Spinal cord (tissue), 10 donors: ENCODE measurements around the gene RNU1-1. TPM values are rescaled to one million over a fixed set of nuclear protein-coding genes. Genes with fewer than 3 reads are reported as not detected.
"Not testable (repeated sequence)": the region's sequence is repeated elsewhere in the genome, so short reads cannot be mapped to it uniquely, and the experiment has no call there.

Source experiments
- DNase-seq, 6 donors: peaks; one replicate each; pipeline versions ENCODE4 v3.0.0 to v3.0.0-alpha.2; 2013 to 2015; ENCODE audit warnings: low spot score in 6 of 6, low read depth in 4 of 6
- H3K27ac ChIP-seq: one replicate; pipeline ENCODE4 v1.5.1; 2013; ENCODE audit warnings: low read depth, low read length, control low read depth
- H3K27me3 ChIP-seq: one replicate; pipeline ENCODE4 v1.6.1; 2013; ENCODE audit warnings: low read length; ENCODE audit not compliant: control insufficient read depth, insufficient read depth
- H3K36me3 ChIP-seq: one replicate; pipeline ENCODE4 v1.6.1; 2013; ENCODE audit warnings: low read length; ENCODE audit not compliant: control insufficient read depth, insufficient read depth
- H3K4me1 ChIP-seq: one replicate; pipeline ENCODE4 v1.6.1; 2013; ENCODE audit warnings: low read length; ENCODE audit not compliant: control insufficient read depth, insufficient read depth
- H3K4me3 ChIP-seq: one replicate; pipeline ENCODE4 v1.5.1; 2013; ENCODE audit warnings: low read depth, low read length, control low read depth
- H3K9me3 ChIP-seq: one replicate; pipeline ENCODE4 v1.6.1; 2013; ENCODE audit warnings: low read length; ENCODE audit not compliant: control insufficient read depth, insufficient read depth
- WGBS: methylation state at CpG from one replicate; pipeline ENCODE4 v1.1.5; 2013; ENCODE audit warnings: missing lambda C conversion rate; ENCODE audit not compliant: insufficient coverage; 5-methylcytosine and 5-hydroxymethylcytosine counted together
- polyA plus RNA-seq, 2 donors: library from polyadenylated mRNA; unstranded; fragments of 120-200 nt; gene quantifications; one replicate each; pipeline ENCODE4 v1.2.1, GENCODE V29; 2013; ENCODE audit not compliant: insufficient read length in 2 of 2
- total RNA-seq, 2 donors: library from RNA; depleted of rRNA in 1 of 2; stranded (reverse); fragments of 120-200 nt in 1 of 2; fragments of >200 nt in 1 of 2; gene quantifications; one replicate each; pipeline versions ENCODE4 v1.2.3 to v1.2.4, GENCODE V29; 2013 to 2014
- donor health status: healthy.

Gene RNU1-1
- total and polyA plus RNA-seq, 4 donors = 1.2 to 29,651 (median 4,182) TPM; not detected in 1

DNA sequence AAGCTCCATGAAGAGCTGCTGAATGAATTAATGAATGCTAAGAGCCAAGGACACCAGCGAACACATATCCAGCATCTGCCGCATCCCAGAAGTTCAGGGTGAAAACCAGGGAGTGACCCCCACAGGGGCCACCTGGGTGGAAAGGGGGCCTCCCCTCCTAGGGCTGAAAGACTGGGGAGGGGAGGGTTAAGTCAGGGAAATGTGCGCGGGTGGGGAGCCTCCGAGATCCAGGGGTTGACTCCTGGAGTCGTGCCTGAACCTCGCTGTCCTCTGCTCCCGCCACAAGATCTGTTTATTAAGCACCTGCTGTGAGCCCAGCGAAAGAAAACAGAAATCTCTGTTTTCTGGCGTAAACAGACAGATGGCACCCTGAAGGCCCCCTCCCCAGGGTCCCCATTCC, 16.0 kb downstream of the RNU1-1 start:
- Histone ChIP-seq H3K4me1 (peaks cover 23% of the 10 kb centered on the region), H3K4me3 (peak overlapping the region; percentile 86)
- H3K27ac ChIP-seq, H3K9me3 ChIP-seq, H3K27me3 ChIP-seq, H3K36me3 ChIP-seq: not testable (repeated sequence)
- WGBS = 12% methylated on average over 7 of the region's 10 CpGs
- DNase-seq = peak in 1 of 6 donors; percentile 11

DNA sequence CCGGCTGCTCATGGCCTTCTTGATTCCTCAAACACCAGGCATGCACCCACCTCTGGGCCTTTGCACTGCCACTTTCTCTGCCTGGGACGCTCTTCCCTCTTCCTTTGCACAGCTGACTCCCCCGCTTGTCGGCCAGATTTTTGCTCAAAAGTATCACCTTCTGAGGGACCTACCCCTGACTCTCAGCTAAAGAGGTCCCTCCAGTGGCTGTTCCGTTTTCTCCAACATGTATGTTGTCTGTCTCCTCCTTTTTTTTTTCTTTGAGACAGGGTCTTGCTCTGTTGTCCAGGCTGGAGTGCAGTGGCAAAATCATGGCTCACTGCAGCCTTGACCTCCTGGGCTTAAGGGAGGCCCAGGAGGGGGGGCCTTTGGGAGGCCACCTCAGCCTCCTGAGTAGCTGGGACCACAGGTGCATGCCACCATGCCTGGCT, 16.6 kb downstream of the RNU1-1 start:
- peak in 1 of 6 donors; percentile 13 for DNase-seq
- not testable (repeated sequence) for H3K27me3 ChIP-seq, H3K36me3 ChIP-seq, H3K9me3 ChIP-seq, H3K4me3 ChIP-seq, H3K27ac ChIP-seq
- WGBS = 81% methylated on average over 5 of the region's 5 CpGs
- H3K4me1 ChIP-seq = peaks cover 23% of the 10 kb centered on the region

GRCh38 chr1:16493731-16494130, 20.4 kb downstream of the RNU1-1 start:
- DNase-seq, H3K27ac ChIP-seq, H3K9me3 ChIP-seq, H3K27me3 ChIP-seq, H3K4me3 ChIP-seq: not testable (repeated sequence)
- peaks cover 30% of the 10 kb centered on the region for H3K36me3 ChIP-seq
- 70% methylated on average over 9 of the region's 9 CpGs for WGBS
- peaks cover 14% of the 10 kb centered on the region for H3K4me1 ChIP-seq

DNA sequence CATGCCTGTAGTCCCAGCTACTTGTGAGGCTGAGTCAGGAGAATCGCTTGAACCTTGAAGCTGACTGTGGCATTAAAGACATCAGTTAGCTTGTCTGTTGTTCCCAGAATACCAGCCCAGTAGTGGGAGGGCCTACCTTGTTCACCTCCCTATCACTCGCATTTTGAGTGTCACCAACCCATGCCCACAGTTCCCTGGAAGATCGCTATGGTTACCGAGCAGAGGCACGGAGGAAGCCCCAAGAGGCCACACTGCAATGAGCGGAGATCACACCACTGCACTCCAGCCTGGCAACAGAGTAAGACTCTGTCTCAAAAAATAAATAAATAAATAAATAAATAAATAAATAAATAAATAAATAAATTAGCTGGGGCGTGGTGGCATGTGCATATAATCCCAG, 21.1 kb downstream of the RNU1-1 start:
- H3K4me1 ChIP-seq, H3K9me3 ChIP-seq, H3K27ac ChIP-seq, H3K27me3 ChIP-seq, H3K4me3 ChIP-seq: not testable (repeated sequence)
- WGBS = 40% methylated on average over 3 of the region's 7 CpGs
- peaks cover 37% of the 10 kb centered on the region for H3K36me3 ChIP-seq
- DNase-seq = peak in 1 of 6 donors; percentile 41

GRCh38 chr1:16491056-16491675, 22.9 kb downstream of the RNU1-1 start:
- WGBS = 60% methylated on average over 8 of the region's 9 CpGs
- Histone ChIP-seq H3K27ac (no peak overlapping the region), H3K36me3 (peaks cover 51% of the 10 kb centered on the region), H3K9me3 (no peaks in the 10 kb centered on the region), H3K27me3 (no peaks in the 10 kb centered on the region), H3K4me3 (no peak overlapping the region), H3K4me1 (no peaks in the 10 kb centered on the region)
- no peak for DNase-seq

GRCh38 chr1:16489195-16489880, 24.7 kb downstream of the RNU1-1 start:
- DNase-seq, H3K9me3 ChIP-seq, H3K4me1 ChIP-seq, H3K27ac ChIP-seq, H3K27me3 ChIP-seq, H3K4me3 ChIP-seq: not testable (repeated sequence)
- 75% methylated on average over 4 of the region's 9 CpGs for WGBS
- H3K36me3 ChIP-seq = peaks cover 69% of the 10 kb centered on the region

GRCh38 chr1:16487011-16487410, 27.1 kb downstream of the RNU1-1 start:
- H3K4me1 ChIP-seq, H3K27me3 ChIP-seq, H3K9me3 ChIP-seq, DNase-seq, H3K4me3 ChIP-seq, H3K27ac ChIP-seq: not testable (repeated sequence)
- H3K36me3 ChIP-seq = peaks cover 92% of the 10 kb centered on the region

DNA sequence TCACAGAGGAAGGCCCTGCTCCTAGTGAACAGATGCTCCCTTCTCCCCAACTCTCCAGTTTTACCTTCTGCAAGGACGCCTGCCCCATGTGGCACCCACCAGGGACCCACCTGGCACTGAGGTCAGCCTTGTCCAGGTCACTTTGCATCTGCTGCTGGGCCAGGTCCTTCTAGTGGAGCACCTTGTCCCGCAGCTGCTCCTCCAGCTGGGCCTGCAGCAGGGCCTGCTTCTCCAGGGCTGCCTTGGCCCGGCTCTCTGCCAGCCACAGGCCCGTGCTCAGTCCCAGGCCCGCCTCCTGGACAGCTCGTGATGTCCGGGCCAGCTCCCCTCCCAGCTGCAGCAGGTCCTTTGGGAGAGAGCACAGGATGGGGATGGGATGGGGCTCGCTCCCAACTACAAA, 27.8 kb downstream of the RNU1-1 start:
- WGBS = 90% methylated on average over 3 of the region's 8 CpGs
- H3K36me3 ChIP-seq = peaks cover 93% of the 10 kb centered on the region
- not testable (repeated sequence) for H3K4me1 ChIP-seq, DNase-seq, H3K27me3 ChIP-seq, H3K4me3 ChIP-seq, H3K9me3 ChIP-seq, H3K27ac ChIP-seq

GRCh38 chr1:16484931-16485330, 29.2 kb downstream of the RNU1-1 start:
- H3K36me3 ChIP-seq = peaks cover 87% of the 10 kb centered on the region
- no peaks in the 10 kb centered on the region for H3K27me3 ChIP-seq
- no peaks in the 10 kb centered on the region for H3K4me1 ChIP-seq
- no peak for DNase-seq
- H3K9me3 ChIP-seq = no peaks in the 10 kb centered on the region
- WGBS = 96% methylated on average over 6 of the region's 6 CpGs
- H3K27ac ChIP-seq = no peak overlapping the region
- no peak overlapping the region for H3K4me3 ChIP-seq

DNA sequence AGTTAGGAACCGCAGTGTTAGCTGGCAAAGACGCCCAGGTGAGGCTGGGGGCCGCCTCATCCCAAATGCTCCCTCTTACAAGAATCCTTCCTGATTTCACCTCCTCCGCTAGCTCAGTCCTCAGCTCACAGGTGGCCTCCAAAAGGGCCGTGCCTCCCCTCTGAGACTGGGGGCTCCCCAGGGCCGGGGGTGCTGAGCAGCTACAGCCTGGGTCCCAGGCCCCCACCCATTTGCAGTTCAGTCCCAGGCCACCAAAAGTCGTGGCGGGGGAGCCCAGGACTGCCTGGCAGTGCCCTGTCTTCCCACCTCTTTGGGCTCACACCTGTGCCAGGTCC, 29.6 kb downstream of the RNU1-1 start:
- Histone ChIP-seq H3K36me3 (peaks cover 86% of the 10 kb centered on the region), H3K4me3 (no peak overlapping the region), H3K4me1 (no peaks in the 10 kb centered on the region), H3K9me3 (no peaks in the 10 kb centered on the region), H3K27me3 (no peaks in the 10 kb centered on the region), H3K27ac (no peak overlapping the region)
- 93% methylated on average over 8 of the region's 8 CpGs for WGBS
- DNase-seq = no peak
